ENCODE results near the gene CPPED1. TPM values are rescaled to one million over a fixed set of nuclear protein-coding genes. Genes with fewer than 3 reads are reported as not detected.

The CPPED1 gene
- total RNA-seq, 4 donors from 2014 or later = 7.3 to 24.5 (median 11.8) TPM

DNA sequence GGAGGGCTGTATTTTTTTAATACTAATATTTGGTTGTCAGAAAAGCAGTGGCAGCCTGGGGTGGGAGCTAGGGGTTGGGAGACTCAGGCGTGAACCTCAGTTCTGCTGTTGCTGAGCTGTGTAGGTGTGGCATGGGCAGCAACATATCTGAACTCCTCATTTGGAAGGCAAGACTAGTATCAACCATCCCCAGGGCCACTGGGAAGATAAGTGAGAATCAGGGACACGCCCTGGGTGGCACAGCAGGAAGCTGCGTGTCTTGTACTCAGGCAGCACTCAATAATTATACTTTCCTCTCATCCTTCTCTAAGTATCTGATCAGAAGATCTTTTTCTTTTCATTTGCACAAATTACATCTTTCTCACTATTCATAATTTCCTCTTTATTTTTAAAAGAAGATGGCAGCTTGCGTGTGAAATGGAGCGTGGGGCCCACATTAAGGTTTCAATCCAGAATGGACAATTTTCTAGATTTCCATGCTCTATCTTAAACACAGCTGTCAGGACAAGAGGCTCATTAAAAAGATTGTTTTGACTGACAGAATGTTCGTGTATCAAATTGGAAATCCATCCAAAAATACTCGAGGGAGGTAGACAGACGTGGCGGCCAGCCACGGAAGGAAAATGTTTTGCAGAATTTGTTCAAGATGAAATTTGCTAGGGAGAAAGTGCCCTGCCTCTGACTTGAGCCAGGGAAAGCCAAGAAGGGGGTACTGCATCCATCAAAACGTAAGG lies 121.1 kb downstream of the CPPED1 start:
- WGBS, 2 donors (ENCODE audit: low coverage in 1 of 2) = 89 to 93% methylated on average over 10 to 11 of the region's 11 CpGs
- Histone ChIP-seq H3K4me3 (no peak overlapping the region), H3K36me3 (no peaks in the 10 kb centered on the region), H3K4me1 (no peaks in the 10 kb centered on the region), H3K27ac (no peak overlapping the region), H3K9me3 (peaks cover 0 to 23% (median 0%) of the 10 kb centered on the region in 3 donors), H3K27me3 (no peaks in the 10 kb centered on the region)
- TF ChIP-seq EP300 (IDR thresholded peaks at IDR 0.05) = no peak
- no peak for TF ChIP-seq POLR2AphosphoS5 (IDR thresholded peaks at IDR 0.05)
- TF ChIP-seq, protein P1, sequence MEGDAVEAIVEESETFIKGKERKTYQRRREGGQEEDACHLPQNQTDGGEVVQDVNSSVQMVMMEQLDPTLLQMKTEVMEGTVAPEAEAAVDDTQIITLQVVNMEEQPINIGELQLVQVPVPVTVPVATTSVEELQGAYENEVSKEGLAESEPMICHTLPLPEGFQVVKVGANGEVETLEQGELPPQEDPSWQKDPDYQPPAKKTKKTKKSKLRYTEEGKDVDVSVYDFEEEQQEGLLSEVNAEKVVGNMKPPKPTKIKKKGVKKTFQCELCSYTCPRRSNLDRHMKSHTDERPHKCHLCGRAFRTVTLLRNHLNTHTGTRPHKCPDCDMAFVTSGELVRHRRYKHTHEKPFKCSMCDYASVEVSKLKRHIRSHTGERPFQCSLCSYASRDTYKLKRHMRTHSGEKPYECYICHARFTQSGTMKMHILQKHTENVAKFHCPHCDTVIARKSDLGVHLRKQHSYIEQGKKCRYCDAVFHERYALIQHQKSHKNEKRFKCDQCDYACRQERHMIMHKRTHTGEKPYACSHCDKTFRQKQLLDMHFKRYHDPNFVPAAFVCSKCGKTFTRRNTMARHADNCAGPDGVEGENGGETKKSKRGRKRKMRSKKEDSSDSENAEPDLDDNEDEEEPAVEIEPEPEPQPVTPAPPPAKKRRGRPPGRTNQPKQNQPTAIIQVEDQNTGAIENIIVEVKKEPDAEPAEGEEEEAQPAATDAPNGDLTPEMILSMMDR (IDR thresholded peaks at IDR 0.05) = no peak
- no peak for TF ChIP-seq POLR2A (IDR thresholded peaks at IDR 0.05)
- no peak for ATAC-seq

DNA sequence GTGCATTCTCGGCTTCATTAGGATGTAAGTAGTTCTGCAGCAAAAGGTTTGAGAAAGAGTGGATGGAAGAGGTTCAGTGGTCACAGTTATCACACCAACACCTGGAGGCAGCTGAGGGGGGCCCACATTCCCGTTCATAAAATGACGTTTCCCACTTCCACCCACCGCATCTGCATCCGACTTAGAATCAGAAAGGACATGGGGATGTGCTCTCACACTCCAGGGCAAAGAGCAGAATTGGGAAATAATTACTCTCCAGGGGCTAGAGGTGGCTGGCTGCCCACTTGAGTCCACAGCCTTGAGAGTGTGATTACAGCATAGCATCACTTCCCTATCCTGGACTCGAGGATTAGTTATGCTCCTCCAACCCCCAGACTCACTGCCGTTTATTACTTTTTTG lies 122.0 kb downstream of the CPPED1 start:
- Histone ChIP-seq H3K4me1 (no peaks in the 10 kb centered on the region), H3K27me3 (no peaks in the 10 kb centered on the region), H3K27ac (no peak overlapping the region), H3K9me3 (peaks cover 0 to 23% (median 0%) of the 10 kb centered on the region in 3 donors), H3K36me3 (no peaks in the 10 kb centered on the region), H3K4me3 (no peak overlapping the region)
- TF ChIP-seq, protein P1 (IDR thresholded peaks at IDR 0.05) = no peak
- TF ChIP-seq EP300 (IDR thresholded peaks at IDR 0.05) = no peak
- no peak for TF ChIP-seq POLR2AphosphoS5 (IDR thresholded peaks at IDR 0.05)
- no peak for TF ChIP-seq POLR2A (IDR thresholded peaks at IDR 0.05)
- 79 to 82% methylated on average over 3 of the region's 7 CpGs for WGBS, 2 donors (ENCODE audit: low coverage in 1 of 2)
- no peak for ATAC-seq

DNA sequence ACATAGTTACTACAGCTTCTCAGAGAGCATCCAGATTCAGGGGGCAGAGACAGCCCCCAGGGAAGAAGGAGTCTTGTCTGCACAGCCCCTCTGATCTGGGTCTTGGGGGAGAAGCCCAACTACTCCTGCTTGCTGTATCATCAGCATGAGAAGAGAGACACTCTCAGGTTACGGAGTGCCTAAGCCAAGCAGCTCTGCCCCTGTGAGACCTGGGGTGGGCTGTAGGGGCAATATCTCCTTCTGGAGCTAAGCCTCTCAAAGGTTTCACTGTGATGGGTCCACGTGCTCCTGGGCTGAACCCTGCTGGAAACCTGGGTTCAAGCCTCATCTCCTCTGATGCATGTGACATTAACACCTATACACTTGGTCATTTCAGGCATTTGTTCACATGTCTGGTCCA lies 123.2 kb downstream of the CPPED1 start:
- H3K9me3 ChIP-seq = peaks cover 0 to 23% (median 0%) of the 10 kb centered on the region in 3 donors
- no peaks in the 10 kb centered on the region for H3K27me3 ChIP-seq
- TF ChIP-seq POLR2AphosphoS5 (IDR thresholded peaks at IDR 0.05) = no peak
- no peak for TF ChIP-seq EP300 (IDR thresholded peaks at IDR 0.05)
- TF ChIP-seq POLR2A (IDR thresholded peaks at IDR 0.05) = no peak
- TF ChIP-seq, protein P1 (IDR thresholded peaks at IDR 0.05) = no peak
- no peak for ATAC-seq
- no peak overlapping the region for H3K27ac ChIP-seq
- H3K4me3 ChIP-seq = no peak overlapping the region
- 81% methylated on average over 2 of the region's 2 CpGs; no CpG with 5 or more reads in 1 of the 2 donors for WGBS, 2 donors (ENCODE audit: low coverage in 1 of 2)
- H3K36me3 ChIP-seq = no peaks in the 10 kb centered on the region
- H3K4me1 ChIP-seq = no peaks in the 10 kb centered on the region

DNA sequence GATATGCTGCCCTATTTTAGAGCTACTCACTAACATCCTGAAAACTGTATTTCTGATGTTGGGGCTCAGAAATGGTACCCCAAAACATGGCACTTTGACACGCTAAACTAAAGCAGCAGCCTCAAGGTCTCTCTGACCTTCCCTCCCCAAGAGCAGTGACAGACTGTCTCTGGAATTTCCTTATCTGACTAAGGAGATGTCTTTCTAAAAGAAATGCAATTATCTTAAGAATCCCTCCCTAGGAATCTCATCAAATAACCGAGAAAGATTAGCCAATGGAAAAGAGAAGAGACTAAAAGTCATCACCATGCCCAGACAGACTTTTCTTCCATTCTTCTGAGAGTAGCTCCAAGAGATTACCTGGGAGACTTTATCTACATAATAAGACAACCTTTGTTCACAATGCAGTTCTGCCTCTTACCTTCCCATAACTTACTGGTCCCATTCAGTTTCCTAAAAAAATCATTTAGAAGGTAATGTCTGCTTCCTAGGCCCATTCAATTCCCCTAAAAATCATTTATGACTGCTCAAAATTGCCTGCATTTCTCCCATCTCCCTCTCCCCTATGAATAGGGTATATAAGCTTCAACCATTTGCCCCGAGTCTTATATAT lies 123.9 kb downstream of the CPPED1 start:
- H3K4me3 ChIP-seq = no peak overlapping the region
- no peak for ATAC-seq
- WGBS, 2 donors (ENCODE audit: low coverage in 1 of 2) = 64 to 68% methylated on average over 2 to 3 of the region's 3 CpGs
- no peak overlapping the region for H3K27ac ChIP-seq
- no peaks in the 10 kb centered on the region for H3K36me3 ChIP-seq
- TF ChIP-seq, protein P1 (IDR thresholded peaks at IDR 0.05) = no peak
- TF ChIP-seq EP300 (IDR thresholded peaks at IDR 0.05) (no peak), POLR2AphosphoS5 (IDR thresholded peaks at IDR 0.05) (no peak), POLR2A (IDR thresholded peaks at IDR 0.05) (no peak)
- no peaks in the 10 kb centered on the region for H3K27me3 ChIP-seq
- peaks cover 0 to 23% (median 0%) of the 10 kb centered on the region in 3 donors for H3K9me3 ChIP-seq
- no peaks in the 10 kb centered on the region for H3K4me1 ChIP-seq

All from gastroesophageal sphincter (tissue), 4 donors.